RKO (cell line): ENCODE results near the gene SAP30L.

Experiments
- DNase-seq: peaks from one replicate; pipeline ENCODE4 v3.0.0-alpha.2; 2016; ENCODE audit warnings: low spot score

SAP30L gene

DNA sequence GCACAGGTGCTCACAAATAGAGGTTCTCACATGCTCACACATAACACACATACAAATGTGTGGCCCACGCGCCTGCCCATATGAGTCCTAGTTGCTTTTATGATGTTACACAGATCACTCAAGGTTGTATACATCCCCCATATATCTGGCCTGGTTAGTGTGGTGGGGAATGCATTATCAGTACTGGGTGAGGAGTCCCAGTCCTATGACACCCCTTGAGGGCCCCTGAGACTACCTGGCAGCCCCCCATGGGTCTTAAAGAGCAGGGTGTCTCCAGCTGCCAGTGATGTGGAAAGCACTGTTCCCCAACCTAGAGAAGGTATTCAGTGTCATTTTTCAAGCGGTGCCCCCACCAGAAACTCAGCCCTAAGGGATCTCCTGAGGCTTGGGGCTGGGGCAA lies 35.0 kb downstream of the SAP30L start:
- no peak for DNase-seq

DNA sequence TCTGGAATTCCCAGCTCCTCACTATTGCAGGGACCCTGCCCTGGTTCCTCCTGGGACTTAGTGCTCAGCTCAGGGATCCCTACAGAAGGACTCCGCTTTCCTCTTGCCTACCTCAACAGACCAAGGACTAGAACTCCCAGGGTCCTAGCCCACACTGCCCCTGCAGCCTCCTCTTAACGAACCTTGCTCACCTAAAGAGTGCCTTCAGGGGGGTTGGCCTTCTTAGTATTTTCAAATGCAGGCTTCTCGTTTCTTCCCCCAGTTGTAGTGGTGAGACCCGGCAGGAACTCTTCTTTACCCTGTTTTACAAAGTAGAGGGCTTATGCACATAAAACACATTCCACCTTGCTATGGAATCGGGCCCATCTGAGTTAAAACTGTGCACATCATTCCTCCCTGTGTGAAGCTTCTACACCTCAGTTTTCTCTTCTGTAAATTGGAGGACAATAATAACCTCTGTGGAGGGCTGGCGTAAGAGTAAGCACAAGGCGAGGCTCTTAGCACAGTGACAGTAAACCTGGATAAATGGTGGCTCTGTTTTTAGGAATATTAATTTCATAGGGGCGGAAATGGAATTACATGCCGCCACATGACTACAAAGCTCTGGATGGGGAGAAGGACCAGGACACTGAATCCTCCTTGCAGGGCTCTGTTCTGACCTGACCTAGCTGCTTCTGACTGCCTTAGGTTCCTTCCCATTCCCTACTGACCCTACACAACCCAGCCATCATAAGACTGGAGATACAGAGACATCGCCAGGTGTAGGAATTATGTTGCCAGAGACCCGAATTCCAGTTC lies 36.0 kb downstream of the SAP30L start:
- no peak for DNase-seq

DNA sequence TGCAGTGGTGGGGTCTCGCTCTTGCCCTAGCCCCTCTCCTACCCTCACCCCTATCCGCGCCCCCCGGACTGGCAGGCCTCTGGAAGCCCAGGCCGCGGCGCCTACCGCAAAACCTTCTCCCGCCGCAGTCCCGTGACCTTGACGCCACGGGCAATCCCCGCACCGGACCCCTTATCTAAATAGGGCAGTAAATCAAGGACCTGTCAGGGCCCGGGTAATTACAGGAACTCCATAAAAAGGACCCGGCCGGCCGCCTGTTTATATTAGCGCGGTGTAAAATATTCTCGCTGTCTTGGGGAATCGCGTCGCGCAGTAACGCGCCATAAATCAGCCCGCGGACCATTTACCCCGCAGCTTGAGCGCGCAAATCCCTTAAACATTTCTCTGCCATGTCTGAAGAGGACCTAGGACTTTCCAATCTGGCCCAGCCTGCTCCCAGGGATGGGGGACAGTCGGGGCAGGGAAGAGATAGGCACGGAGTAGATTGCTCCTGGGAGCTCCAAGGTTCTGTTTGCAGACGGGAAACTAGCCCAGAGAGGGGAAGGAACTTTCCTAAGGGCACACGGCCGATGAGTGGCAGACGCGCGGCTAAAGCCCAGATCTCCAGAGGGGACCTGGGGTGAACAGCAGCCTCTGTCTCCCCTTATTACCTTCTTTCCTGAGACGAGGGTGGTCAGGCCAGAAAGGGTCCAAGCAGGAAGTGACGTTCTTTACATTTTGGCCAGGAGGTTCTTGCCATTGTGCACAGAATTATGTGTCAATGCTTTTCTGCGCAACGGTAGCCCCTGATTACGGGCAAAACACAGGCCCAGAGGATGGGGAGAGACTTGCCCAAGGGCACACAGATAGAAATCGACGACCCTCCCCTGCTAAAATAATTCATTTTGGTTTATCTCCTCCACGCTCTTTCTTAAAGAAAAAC lies 37.0 kb downstream of the SAP30L start:
- DNase-seq: no peak

- no peak for DNase-seq
These were observed 38.0 kb downstream of the SAP30L start for GRCh38 chr5:154483654-154484392.

DNA sequence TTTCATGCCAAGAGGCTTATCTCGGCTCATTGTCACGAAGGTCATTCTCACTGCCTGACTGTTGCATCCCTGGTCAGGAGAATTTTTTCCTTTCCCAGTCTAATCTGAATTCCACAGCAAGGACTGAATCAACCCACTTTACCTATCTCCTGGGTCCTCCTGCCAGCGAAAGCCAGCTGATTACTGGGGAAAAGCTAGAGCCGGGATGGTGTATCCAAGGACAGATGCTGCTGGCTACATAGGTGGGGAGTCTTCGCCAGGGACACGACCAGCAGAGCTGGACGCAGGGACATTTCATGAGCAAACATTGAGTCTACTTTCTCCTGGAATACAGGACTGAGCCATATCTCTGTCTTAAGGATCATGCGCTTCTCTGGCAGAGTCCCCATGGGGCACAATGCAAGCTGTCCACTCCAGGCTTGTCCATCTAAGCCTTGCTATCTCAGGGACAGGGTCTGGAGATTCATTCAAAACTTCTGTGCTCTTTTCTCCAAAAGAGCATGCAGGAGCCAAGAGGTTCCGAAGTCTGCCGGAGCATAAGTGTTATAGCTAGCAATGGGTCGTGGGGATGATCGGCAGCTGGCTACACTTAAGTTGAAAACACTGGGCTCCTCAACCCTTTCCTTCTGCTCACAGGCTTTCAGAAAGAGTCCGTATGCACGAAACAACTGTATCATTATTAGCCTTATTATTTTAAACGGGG lies 38.7 kb downstream of the SAP30L start:
- no peak for DNase-seq

GRCh38 chr5:154485096-154485491 lies 39.3 kb downstream of the SAP30L start:
- DNase-seq: no peak

- DNase-seq: no peak
These were observed 40.1 kb downstream of the SAP30L start for GRCh38 chr5:154485850-154486426.

DNA sequence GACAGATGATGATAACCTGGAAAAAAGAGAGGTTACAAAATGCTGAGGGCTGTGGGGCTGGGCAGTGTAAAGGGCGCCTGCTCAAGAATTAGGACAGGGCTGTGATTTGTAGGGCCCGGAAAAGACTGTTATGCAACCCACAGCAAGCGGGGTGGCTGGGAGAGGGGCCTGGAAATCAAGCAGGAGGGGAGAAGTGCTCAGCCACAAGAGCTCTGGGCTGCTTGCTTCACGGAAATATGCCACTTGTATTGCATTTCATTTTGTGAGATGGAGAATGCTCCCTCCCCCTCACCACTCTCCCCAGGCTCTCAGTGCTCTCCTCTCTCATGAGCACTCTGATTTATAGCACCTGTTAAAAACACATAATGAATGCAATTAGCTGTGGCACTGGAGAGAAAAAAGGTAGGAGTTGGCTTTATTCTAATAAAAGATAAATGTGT lies 40.6 kb downstream of the SAP30L start:
- DNase-seq: no peak

DNA sequence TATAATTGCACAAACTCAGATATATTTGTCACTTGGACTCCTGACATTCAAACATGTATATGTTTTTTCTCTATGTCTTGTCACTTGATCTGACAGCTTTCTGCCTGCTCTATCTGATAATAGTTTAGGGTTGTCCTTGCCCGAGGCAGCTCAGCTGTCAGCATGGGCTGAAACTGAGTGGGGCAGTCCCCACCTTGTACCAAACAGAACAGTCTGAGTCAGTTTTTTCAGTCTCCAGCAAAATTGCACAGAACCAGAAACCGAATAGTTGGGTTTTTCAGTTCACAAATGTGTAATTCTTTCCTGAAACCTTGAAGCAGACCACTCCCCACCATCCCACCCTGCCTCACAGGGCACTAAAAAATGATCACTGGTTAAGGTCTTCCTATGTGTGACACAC lies 41.7 kb downstream of the SAP30L start:
- DNase-seq: no peak

DNA sequence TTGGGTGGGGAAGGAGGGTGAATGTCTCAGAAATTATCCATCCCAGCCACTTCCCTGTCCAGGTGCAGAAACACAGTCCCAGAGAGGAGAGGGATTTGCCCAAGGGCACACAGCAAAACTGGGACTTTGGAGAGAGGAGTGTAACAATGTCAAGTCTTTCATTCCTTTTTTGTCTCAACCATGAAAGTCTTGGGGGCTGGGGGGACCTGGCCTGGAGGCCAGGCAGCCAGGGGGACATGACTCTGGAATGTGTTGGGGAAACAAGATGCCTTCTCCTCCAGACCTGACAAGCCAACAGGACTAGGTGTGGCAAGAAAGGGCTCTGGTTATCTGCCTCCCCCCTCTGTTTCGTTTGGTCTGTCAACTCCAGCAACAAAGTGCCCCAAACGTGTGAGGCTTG lies 46.1 kb downstream of the SAP30L start:
- DNase-seq: no peak

DNA sequence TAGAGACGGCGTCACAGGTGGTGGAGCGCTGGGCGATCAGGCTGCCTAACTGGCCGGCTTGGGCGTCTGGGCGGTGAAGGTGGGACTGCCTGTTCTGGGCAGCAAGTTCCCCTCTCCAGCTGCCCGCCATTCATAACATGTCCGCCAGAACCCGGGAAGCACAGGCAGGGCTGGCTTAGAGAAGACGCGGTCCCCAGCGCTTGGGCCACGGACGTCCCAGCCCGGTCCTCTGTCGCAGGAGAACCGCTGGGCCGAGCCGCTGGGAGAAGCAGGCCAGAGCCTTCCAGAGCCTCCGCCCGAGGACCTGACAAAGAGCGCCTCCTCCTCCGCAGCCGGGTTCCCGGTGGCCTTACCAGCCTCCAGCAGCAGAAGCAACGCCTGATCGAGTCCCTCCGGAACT lies 47.5 kb downstream of the SAP30L start:
- no peak for DNase-seq

DNA sequence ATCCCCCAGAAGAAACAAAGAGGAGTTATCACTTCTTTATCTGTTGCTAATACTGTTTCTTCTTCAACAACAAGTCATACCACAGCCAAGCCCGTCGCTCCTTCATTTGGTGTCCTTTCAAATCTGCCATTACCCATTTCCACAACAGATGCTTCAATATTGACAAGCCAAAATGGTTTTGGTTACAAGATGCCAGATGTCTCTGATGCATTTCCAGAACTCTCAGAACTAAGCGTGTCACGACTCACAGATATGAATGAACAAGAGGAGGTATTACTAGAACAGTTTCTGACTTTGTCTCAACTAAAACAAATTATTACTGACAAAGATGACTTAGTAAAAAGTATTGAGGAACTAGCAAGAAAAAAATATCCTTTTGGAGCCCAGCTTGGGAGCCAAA lies 48.2 kb downstream of the SAP30L start:
- no peak for DNase-seq

GRCh38 chr5:154498591-154498990 lies 52.8 kb downstream of the SAP30L start:
- no peak for DNase-seq

DNA sequence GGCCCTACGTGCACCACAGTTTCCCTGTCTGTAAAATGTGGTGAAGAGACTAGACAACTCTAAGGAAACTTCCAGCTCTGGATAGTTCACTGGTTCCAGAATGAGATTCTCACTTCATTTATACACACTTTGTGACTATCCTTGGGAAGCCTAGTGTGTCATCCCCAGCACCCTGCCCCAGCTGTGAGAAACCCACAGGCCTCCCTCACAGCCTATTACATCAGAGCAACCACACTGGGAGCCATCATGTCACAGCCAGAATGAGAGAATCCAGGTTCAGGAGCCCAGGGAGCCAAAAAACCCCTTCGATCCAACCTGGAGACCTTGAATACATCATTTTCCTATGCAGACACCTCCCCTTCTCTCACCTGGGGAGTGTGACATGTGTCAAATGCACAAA lies 53.2 kb downstream of the SAP30L start:
- no peak for DNase-seq

GRCh38 chr5:154501566-154501965 lies 55.8 kb downstream of the SAP30L start:
- no peak for DNase-seq

DNA sequence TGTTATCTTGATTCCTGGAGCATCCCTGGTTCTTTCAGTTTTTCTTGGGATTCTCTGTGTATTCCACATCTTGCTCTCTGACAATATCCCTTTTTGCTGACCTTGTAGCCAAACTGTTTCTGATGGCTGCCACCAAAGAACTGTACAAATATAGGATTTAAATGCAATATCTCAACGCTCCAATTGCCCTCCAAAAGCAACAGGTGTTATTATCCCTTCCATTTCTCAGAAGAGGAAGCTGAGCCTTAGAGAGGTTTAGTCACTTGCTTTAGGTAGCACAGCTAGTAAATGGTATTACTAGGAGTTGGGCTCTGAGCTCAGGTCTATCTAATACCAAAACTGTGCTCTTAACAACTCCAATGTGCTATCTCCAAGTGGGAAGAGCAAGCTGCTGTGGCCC lies 56.4 kb downstream of the SAP30L start:
- DNase-seq: no peak

DNA sequence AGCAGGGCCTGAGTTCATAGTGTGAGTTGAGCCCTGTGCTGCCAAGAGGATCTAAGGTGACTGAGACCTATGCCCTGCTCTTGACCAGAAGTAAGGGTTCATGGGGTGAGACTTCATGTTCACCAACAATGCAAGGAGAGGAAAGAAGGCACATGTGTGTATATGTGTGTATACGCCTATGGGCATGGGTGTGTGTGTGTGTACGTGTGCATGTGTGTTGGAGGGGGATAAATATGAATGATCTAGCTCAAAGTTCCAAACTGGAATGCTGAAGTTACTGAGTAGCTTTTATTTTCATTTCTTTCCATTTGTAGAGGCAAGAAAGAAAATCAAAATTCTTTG lies 57.9 kb downstream of the SAP30L start:
- no peak for DNase-seq

- no peak for DNase-seq
These were observed 59.8 kb downstream of the SAP30L start for GRCh38 chr5:154505567-154505966.

DNA sequence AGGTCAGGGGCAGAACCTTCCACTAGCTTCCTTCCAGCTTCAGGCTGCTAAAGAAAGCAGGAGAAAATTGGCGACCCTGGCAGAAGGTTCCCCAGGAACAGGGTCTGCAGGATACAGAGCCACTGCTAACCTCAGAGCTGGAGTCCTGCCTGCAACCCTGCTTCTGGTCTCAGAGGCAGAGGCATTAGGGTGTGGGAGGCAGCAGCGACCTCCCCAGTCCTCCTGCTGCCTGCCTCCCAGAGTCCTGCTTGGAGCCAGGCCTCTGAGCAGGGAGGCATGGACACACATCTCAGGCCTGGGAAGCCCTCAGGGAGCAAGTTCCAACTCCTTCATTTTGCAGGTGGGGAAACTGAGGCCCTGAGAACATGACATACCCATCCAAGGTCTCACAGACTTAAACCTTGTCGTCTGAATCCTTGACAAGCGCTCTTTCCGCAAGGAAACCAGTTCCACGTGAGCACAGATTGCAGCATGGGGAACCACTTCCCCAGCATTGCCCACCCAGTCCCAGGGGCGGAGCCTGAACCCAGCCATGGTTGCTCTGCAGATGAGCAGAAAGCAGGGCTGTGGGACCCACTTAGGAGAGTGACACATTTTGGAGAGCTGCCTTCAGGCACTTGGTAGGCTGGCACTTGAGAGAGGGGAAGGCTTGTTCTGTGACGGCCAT lies 60.4 kb downstream of the SAP30L start:
- no peak for DNase-seq

GRCh38 chr5:154506716-154507080 lies 60.9 kb downstream of the SAP30L start:
- DNase-seq: no peak

DNA sequence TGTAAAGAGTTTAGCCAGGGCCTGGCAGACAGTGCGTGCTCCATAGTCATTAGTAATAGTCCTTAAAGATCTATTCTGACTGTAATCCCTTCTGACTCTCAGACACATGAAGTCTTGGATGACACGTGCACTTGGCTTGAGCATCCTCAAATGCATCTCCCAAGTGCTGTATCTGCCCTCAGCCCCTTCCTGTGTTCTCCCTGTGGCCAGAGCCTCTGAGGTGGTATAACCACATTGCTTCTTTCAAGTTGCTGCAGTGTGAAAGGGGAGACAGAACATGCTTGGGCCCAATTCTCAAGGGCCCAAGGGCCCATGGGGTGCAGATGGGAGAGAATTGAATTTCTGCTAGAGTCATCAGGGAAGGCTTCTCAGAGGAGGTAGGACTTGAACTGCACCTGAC lies 62.3 kb downstream of the SAP30L start:
- no peak for DNase-seq
